IPS-18c (cell line): ENCODE results near the gene ASCL1.

ENCODE experiments used
- H3K4me3 ChIP-seq: 2 replicates; pipeline ENCODE4 v1.7.0; 2013; ENCODE audit warnings: low read depth, mild to moderate bottlenecking, low read length, moderate library complexity; ENCODE audit not compliant: insufficient read depth
- H3K9me3 ChIP-seq: one replicate; pipeline ENCODE4 v1.6.1; 2013; ENCODE audit warnings: mild to moderate bottlenecking, low read length, moderate library complexity; ENCODE audit not compliant: control insufficient read depth, insufficient read depth

Gene ASCL1

GRCh38 chr12:102946042-102946441 lies 11.4 kb upstream of the ASCL1 start:
- Histone ChIP-seq H3K9me3 (no peaks in the 10 kb centered on the region), H3K4me3 (no peak overlapping the region)

GRCh38 chr12:102948941-102949352 lies 8.5 kb upstream of the ASCL1 start:
- no peak overlapping the region for H3K4me3 ChIP-seq
- H3K9me3 ChIP-seq, result no peaks in the 10 kb centered on the region

GRCh38 chr12:102950107-102950949 lies 7.1 kb upstream of the ASCL1 start:
- H3K4me3 ChIP-seq, result peak overlapping the region; percentile 52
- no peaks in the 10 kb centered on the region for H3K9me3 ChIP-seq

GRCh38 chr12:102950950-102951619 lies 6.4 kb upstream of the ASCL1 start:
- H3K4me3 ChIP-seq, result peak overlapping the region; percentile 52

GRCh38 chr12:102951841-102952240 lies 5.6 kb upstream of the ASCL1 start:
- H3K4me3 ChIP-seq, result no peak overlapping the region
- H3K9me3 ChIP-seq, result no peaks in the 10 kb centered on the region

More at GRCh38 chr12:102950950-102951619, 6.4 kb upstream of the ASCL1 start:
- no peaks in the 10 kb centered on the region for H3K9me3 ChIP-seq

- H3K4me3 ChIP-seq, result no peak overlapping the region
- peaks cover under 1% of the 10 kb centered on the region for H3K9me3 ChIP-seq
Observed at GRCh38 chr12:102953221-102953620, 4.3 kb upstream of the ASCL1 start.

GRCh38 chr12:102954134-102954533 lies 3.3 kb upstream of the ASCL1 start:
- no peak overlapping the region for H3K4me3 ChIP-seq
- H3K9me3 ChIP-seq, result peaks cover 3% of the 10 kb centered on the region

GRCh38 chr12:102955926-102956737 lies 1.3 kb upstream of the ASCL1 start:
- H3K4me3 ChIP-seq, result peak overlapping the region; percentile 47

GRCh38 chr12:102956738-102957327 lies 641 bp upstream of the ASCL1 start:
- Histone ChIP-seq H3K4me3 (peak overlapping the region; percentile 47), H3K9me3 (peaks cover 3% of the 10 kb centered on the region)

More at GRCh38 chr12:102955926-102956737, 1.3 kb upstream of the ASCL1 start:
- H3K9me3 ChIP-seq, result peaks cover 3% of the 10 kb centered on the region

- peak overlapping the region; percentile 55 for H3K4me3 ChIP-seq
- H3K9me3 ChIP-seq, result peaks cover 3% of the 10 kb centered on the region
Observed at GRCh38 chr12:102958073-102958829, 777 bp downstream of the ASCL1 start.

GRCh38 chr12:102958830-102959176 lies 1.3 kb downstream of the ASCL1 start:
- Histone ChIP-seq H3K4me3 (peak overlapping the region; percentile 55), H3K9me3 (peaks cover 3% of the 10 kb centered on the region)

GRCh38 chr12:102959391-102959790 lies 1.9 kb downstream of the ASCL1 start:
- Histone ChIP-seq H3K4me3 (no peak overlapping the region), H3K9me3 (peaks cover 3% of the 10 kb centered on the region)

GRCh38 chr12:102960766-102961465 lies 3.4 kb downstream of the ASCL1 start:
- Histone ChIP-seq H3K9me3 (peaks cover 6% of the 10 kb centered on the region), H3K4me3 (no peak overlapping the region)

GRCh38 chr12:102961466-102961855 lies 4.0 kb downstream of the ASCL1 start:
- Histone ChIP-seq H3K4me3 (no peak overlapping the region), H3K9me3 (peaks cover 6% of the 10 kb centered on the region)

- no peak overlapping the region for H3K4me3 ChIP-seq
Observed at GRCh38 chr12:102962532-102962931, 5.1 kb downstream of the ASCL1 start.

GRCh38 chr12:102962986-102963385 lies 5.5 kb downstream of the ASCL1 start:
- Histone ChIP-seq H3K4me3 (no peak overlapping the region), H3K9me3 (peaks cover 6% of the 10 kb centered on the region)

More at GRCh38 chr12:102962532-102962931, 5.1 kb downstream of the ASCL1 start:
- H3K9me3 ChIP-seq, result peaks cover 6% of the 10 kb centered on the region
